Measurements from ENCODE around the gene KRTAP12-3.

GRCh38 chr21:44701541-44701940 is 43.8 kb downstream of the KRTAP12-3 start:
- TF ChIP-seq CTCF (IDR thresholded peaks at IDR 0.05) (no peak), POLR2A (IDR thresholded peaks at IDR 0.05) (no peak)

Data from heart left ventricle (tissue), 13 donors.